GM18951 (cell line): Measurements from ENCODE around the gene ADGRL1.
"Not testable (repeated sequence)": the region's sequence is repeated elsewhere in the genome, so short reads cannot be mapped to it uniquely, and the experiment has no call there.

Experiments
- POLR2A ChIP-seq: IDR thresholded peaks from 4 replicates; pipeline ENCODE4 v1.6.1; 2011; ENCODE audit warnings: mild to moderate bottlenecking; ENCODE audit not compliant: insufficient read length, insufficient read depth; ENCODE audit errors: extremely low read depth
- in situ Hi-C: fragments of 300-500 bp; cut with MboI; formaldehyde crosslinking; loops from one replicate; pipeline ENCODE4 v1.12.0; 2022; ENCODE audit warnings: low sequenced_read_pairs, mixed read lengths, inconsistent platforms; ENCODE audit not compliant: unreplicated experiment

Gene ADGRL1

GRCh38 chr19:14149509-14149994, 56.4 kb downstream of the ADGRL1 start:
- no peak for TF ChIP-seq POLR2A
- in situ Hi-C loops: no loop called here

- TF ChIP-seq POLR2A: no peak
- in situ Hi-C loops: no loop called here
These were observed 57.1 kb downstream of the ADGRL1 start for GRCh38 chr19:14148751-14149410.

GRCh38 chr19:14147797-14148605, 58.0 kb downstream of the ADGRL1 start:
- in situ Hi-C loops: no loop called here
- no peak for TF ChIP-seq POLR2A

- no peak for TF ChIP-seq POLR2A
These were observed 59.2 kb downstream of the ADGRL1 start for GRCh38 chr19:14146789-14147216.

GRCh38 chr19:14146169-14146568, 59.8 kb downstream of the ADGRL1 start:
- in situ Hi-C loops: not testable (repeated sequence)

More at GRCh38 chr19:14146789-14147216, 59.2 kb downstream of the ADGRL1 start:
- in situ Hi-C loops: no loop called here

GRCh38 chr19:14145381-14145780, 60.6 kb downstream of the ADGRL1 start:
- in situ Hi-C loops: no loop called here
- no peak for TF ChIP-seq POLR2A

- in situ Hi-C loops: no loop called here
- TF ChIP-seq POLR2A: no peak
These were observed 63.4 kb downstream of the ADGRL1 start for GRCh38 chr19:14142262-14143190.

- in situ Hi-C loops: no loop called here
- TF ChIP-seq POLR2A: no peak
These were observed 64.9 kb downstream of the ADGRL1 start for GRCh38 chr19:14141041-14141440.

- in situ Hi-C loops: no loop called here
- no peak for TF ChIP-seq POLR2A
These were observed 66.0 kb downstream of the ADGRL1 start for GRCh38 chr19:14139944-14140343.

GRCh38 chr19:14138576-14139265, 67.2 kb downstream of the ADGRL1 start:
- in situ Hi-C loops: no loop called here
- no peak for TF ChIP-seq POLR2A

- peak; percentile 97 for TF ChIP-seq POLR2A
- in situ Hi-C loops: no loop called here
These were observed 69.3 kb downstream of the ADGRL1 start, which contains the start of gene ASF1B for GRCh38 chr19:14136509-14137281. TSS of gene ASF1B (minus strand) at chr19:14136589. CDS start at chr19:14136456, 133 bp downstream.
